H1 (cell line): Measurements from ENCODE around the gene RPTOR. TPM values are rescaled to one million over a fixed set of nuclear protein-coding genes. Genes with fewer than 3 reads are reported as not detected.

Experiments used
- CTCF ChIA-PET: fragments of 300-600 bp; sonication (Branson Sonifier 250); formaldehyde crosslinking; loops from one replicate; lab custom pipeline; 2021; ENCODE audit not compliant: partially characterized antibody; lab: Charles Lee
- POLR2A ChIA-PET: fragments of 300-600 bp; sonication (Branson Sonifier 250); formaldehyde crosslinking; loops from one replicate; lab custom pipeline; 2021; ENCODE audit warnings: inconsistent platforms; ENCODE audit not compliant: partially characterized antibody; lab: Charles Lee
- DNase-seq, 2 experiments: peaks; one replicate each; pipeline versions ENCODE4 v3.0.0 to v3.0.0-alpha.2; 2010 to 2022; ENCODE audit warnings: low spot score in 2 of 2, low read depth in 1 of 2, mixed read lengths in 1 of 2
- FAIRE-seq: peaks from 2 replicates; lab custom pipeline; 2011; peaks lifted over from hg19 to GRCh38; lab: Jason Lieb, UNC
- H2AFZ ChIP-seq: 2 replicates; pipeline ENCODE4 v1.8.1; 2012; ENCODE audit warnings: low read length, inconsistent platforms
- H2AK5ac ChIP-seq: 2 replicates; pipeline ENCODE4 v1.6.1; 2013; ENCODE audit warnings: low read depth, low read length
- H2BK120ac ChIP-seq: replicated peaks from 2 replicates; pipeline ENCODE3; 2013; ENCODE audit warnings: low read depth, low read length, inconsistent platforms
- H2BK12ac ChIP-seq: 2 replicates; pipeline ENCODE4 v1.6.1; 2013; ENCODE audit warnings: low read depth, low read length
- H2BK15ac ChIP-seq: 2 replicates; pipeline ENCODE4 v1.6.1; 2013; ENCODE audit warnings: low read length
- H2BK20ac ChIP-seq: 2 replicates; pipeline ENCODE4 v1.6.1; 2013; ENCODE audit warnings: low read length
- H2BK5ac ChIP-seq: 2 replicates; pipeline ENCODE4 v1.6.1; 2013; ENCODE audit warnings: low read depth, low read length
- H3K14ac ChIP-seq: 2 replicates; pipeline ENCODE4 v1.6.1; 2013; ENCODE audit warnings: inconsistent platforms; ENCODE audit not compliant: insufficient read length
- H3K18ac ChIP-seq: 2 replicates; pipeline ENCODE4 v1.6.1; 2013; ENCODE audit warnings: low read length; ENCODE audit errors: extremely low read depth
- H3K23ac ChIP-seq: 2 replicates; pipeline ENCODE4 v1.6.1; 2013; ENCODE audit warnings: inconsistent platforms; ENCODE audit not compliant: insufficient read length
- H3K23me2 ChIP-seq: 2 replicates; pipeline ENCODE4 v1.6.1; 2013; ENCODE audit warnings: low read depth, low read length
- H3K27ac ChIP-seq: 2 replicates; pipeline ENCODE4 v1.6.1; 2011; ENCODE audit warnings: low read depth, low read length, inconsistent platforms
- H3K27me3 ChIP-seq, 4 experiments: replicated peaks in 1 of 4; 1 replicate in 1 of 4; 2 replicates in 3 of 4; pipeline versions ENCODE4 v1.6.1 to v1.8.1; 2011 to 2013; ENCODE audit warnings: low read length in 3 of 4, mild to moderate bottlenecking in 3 of 4, inconsistent platforms in 2 of 4, mixed read lengths in 2 of 4, moderate library complexity in 1 of 4; ENCODE audit not compliant: control insufficient read depth in 3 of 4, insufficient read depth in 3 of 4; ENCODE audit errors: extremely low read depth in 1 of 4
- H3K36me3 ChIP-seq, 4 experiments: 2 replicates each; pipeline versions ENCODE4 v1.6.1 to v1.8.1; 2011 to 2013; ENCODE audit warnings: mild to moderate bottlenecking in 4 of 4, low read length in 3 of 4, moderate library complexity in 2 of 4, control low read depth in 1 of 4, inconsistent platforms in 1 of 4; ENCODE audit not compliant: insufficient read depth in 4 of 4, control insufficient read depth in 2 of 4
- H3K4ac ChIP-seq: replicated peaks from 2 replicates; pipeline ENCODE3; 2013; ENCODE audit warnings: low read length, low read depth, mixed read lengths, inconsistent platforms; ENCODE audit not compliant: insufficient read length
- H3K4me1 ChIP-seq, 4 experiments: replicated peaks in 1 of 4; 1 replicate in 1 of 4; 2 replicates in 3 of 4; pipeline versions ENCODE4 v1.6.1 to v1.8.1; 2011 to 2013; ENCODE audit warnings: low read length in 3 of 4, inconsistent platforms in 2 of 4, mixed read lengths in 1 of 4; ENCODE audit not compliant: insufficient read depth in 4 of 4, control insufficient read depth in 3 of 4
- H3K4me2 ChIP-seq, 2 experiments: 2 replicates each; pipeline versions ENCODE4 v1.6.1 to v1.8.1; 2011 to 2013; ENCODE audit warnings: low read depth in 2 of 2, low read length in 2 of 2, control low read depth in 1 of 2, inconsistent platforms in 1 of 2, mild to moderate bottlenecking in 1 of 2; ENCODE audit not compliant: insufficient read depth in 1 of 2
- H3K4me3 ChIP-seq, 4 experiments: fragments of 200-600, 300-600 bp in 1 of 4; sonication (generic), shearing (Covaris generic), sonication (Bioruptor Twin) in 1 of 4; 2 replicates each; pipeline versions ENCODE4 v1.5.1 to v1.8.1; 2011 to 2016; ENCODE audit warnings: low read length in 4 of 4, low read depth in 3 of 4, control low read depth in 2 of 4, inconsistent platforms in 2 of 4, mild to moderate bottlenecking in 2 of 4, mixed read lengths in 1 of 4, moderate library complexity in 1 of 4; ENCODE audit not compliant: insufficient read depth in 2 of 4; ENCODE audit errors: extremely low read depth in 1 of 4
- H3K56ac ChIP-seq: replicated peaks from 2 replicates; pipeline ENCODE3; 2013; ENCODE audit warnings: low read depth, mild to moderate bottlenecking, mixed read lengths, low read length, inconsistent platforms; ENCODE audit not compliant: insufficient read length
- H3K79me1 ChIP-seq: 2 replicates; pipeline ENCODE4 v1.6.1; 2013; ENCODE audit warnings: low read depth, low read length, control low read depth
- H3K79me2 ChIP-seq, 2 experiments: 2 replicates each; pipeline versions ENCODE4 v1.6.1 to v1.8.1; 2012 to 2013; ENCODE audit warnings: low read length in 2 of 2, mild to moderate bottlenecking in 2 of 2, inconsistent platforms in 1 of 2; ENCODE audit not compliant: insufficient read depth in 2 of 2, control insufficient read depth in 1 of 2
- H3K9ac ChIP-seq, 4 experiments: replicated peaks in 1 of 4; 1 replicate in 1 of 4; 2 replicates in 3 of 4; pipeline versions ENCODE4 v1.6.1 to v1.8.1; 2011 to 2013; ENCODE audit warnings: low read depth in 3 of 4, low read length in 3 of 4, control low read depth in 2 of 4, mild to moderate bottlenecking in 2 of 4, moderate library complexity in 2 of 4, inconsistent platforms in 1 of 4; ENCODE audit errors: extremely low read depth in 1 of 4
- H3K9me3 ChIP-seq, 2 experiments: 2 replicates each; pipeline versions ENCODE4 v1.6.1 to v1.8.1; 2012 to 2013; ENCODE audit warnings: mild to moderate bottlenecking in 2 of 2, moderate library complexity in 2 of 2, control low read depth in 1 of 2, inconsistent platforms in 1 of 2, low read depth in 1 of 2, low read length in 1 of 2, mixed read lengths in 1 of 2; ENCODE audit not compliant: insufficient read depth in 2 of 2
- H4K20me1 ChIP-seq, 2 experiments: replicated peaks in 1 of 2; 2 replicates each; pipeline versions ENCODE3 to v1.8.1; 2011 to 2013; ENCODE audit warnings: inconsistent platforms in 2 of 2, low read length in 2 of 2, mild to moderate bottlenecking in 1 of 2; ENCODE audit not compliant: insufficient read depth in 2 of 2, control insufficient read depth in 1 of 2
- H4K5ac ChIP-seq: 2 replicates; pipeline ENCODE4 v1.6.1; 2013; ENCODE audit warnings: low read length, low read depth, mixed read lengths, inconsistent platforms; ENCODE audit not compliant: insufficient read length
- H4K8ac ChIP-seq: 2 replicates; pipeline ENCODE4 v1.8.0; 2013; ENCODE audit warnings: mild to moderate bottlenecking, moderate library complexity, low read length, inconsistent platforms; ENCODE audit not compliant: insufficient read depth; ENCODE audit errors: extremely low read depth
- H4K91ac ChIP-seq: replicated peaks from 2 replicates; pipeline ENCODE3; 2013; ENCODE audit warnings: low read length, mixed read lengths, inconsistent platforms; ENCODE audit not compliant: insufficient read length
- JUND ChIP-seq: IDR thresholded peaks from 2 replicates; pipeline ENCODE4 v1.6.1; 2011; ENCODE audit warnings: mild to moderate bottlenecking, improper control_type of control experiment, low read length
- WGBS, 2 experiments: shearing (Covaris generic) in 1 of 2; methylation state at CpG; one replicate each; pipeline versions ENCODE4 v1.1.6 to v1.1.7; 2013 to 2015; ENCODE audit warnings: low lambda C conversion rate in 2 of 2, mixed read lengths in 2 of 2, inconsistent platforms in 1 of 2, low coverage in 1 of 2, missing lambda C conversion rate in 1 of 2; ENCODE audit not compliant: insufficient replicate concordance in 2 of 2, insufficient coverage in 1 of 2, insufficient read length in 1 of 2; ENCODE audit errors: extremely low coverage in 1 of 2, missing lambda C conversion rate in 1 of 2; 5-methylcytosine and 5-hydroxymethylcytosine counted together
- polyA plus RNA-seq, 7 experiments: library from polyadenylated mRNA; depleted of rRNA in 3 of 7; stranded (reverse) in 5 of 7; unstranded in 2 of 7; fragments of >200 nt in 5 of 7; fragments of 200-250 nt in 2 of 7; gene quantifications; 1 replicate in 5 of 7; 2 replicates in 1 of 7; 4 replicates in 1 of 7; pipeline versions ENCODE4 v1.2.1 to v1.2.3, GENCODE V29; 2011 to 2013; ENCODE audit warnings: missing spikeins in 2 of 7, mixed read lengths in 2 of 7
- total RNA-seq: library from RNA; stranded (reverse); fragmentation: NEBNext Ultra II Directional; extraction: Animal tissue kit (Norgen Biotek cat#: 25700); gene quantifications from 2 replicates; pipeline ENCODE4 v1.2.1, GENCODE V29; 2021

The RPTOR gene
- total and polyA plus RNA-seq, 2 of the 8 experiments (the other 6 are each of a cell fraction or from before 2014, with no cell fraction given): 6.9 to 28.7 TPM

DNA sequence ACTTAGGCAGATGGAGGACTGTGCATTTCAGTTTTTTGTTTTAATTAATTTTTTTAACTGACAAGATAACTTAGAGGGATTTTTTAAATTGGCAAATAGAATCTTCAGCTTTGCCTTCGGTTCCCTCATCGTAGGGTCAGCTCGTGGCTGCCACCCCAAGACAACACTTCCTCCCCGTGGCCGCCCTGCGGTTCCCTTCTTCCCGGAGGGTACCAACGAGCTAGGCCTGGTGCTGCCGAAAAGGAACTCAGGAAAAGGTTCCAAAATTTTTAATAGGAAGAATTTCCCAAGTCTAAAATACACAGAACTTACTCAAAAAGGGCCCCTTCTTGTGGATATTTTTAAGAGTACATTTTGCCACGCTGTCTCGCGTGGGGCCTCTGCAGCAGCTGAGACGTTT, 236.6 kb downstream of the RPTOR start:
- Histone ChIP-seq H3K14ac (no peak overlapping the region), H3K23me2 (no peaks in the 10 kb centered on the region), H3K23ac (no peak overlapping the region), H3K36me3 (no peaks in the 10 kb centered on the region), H2BK120ac (no peak overlapping the region), H3K27ac (no peak overlapping the region), H2BK15ac (no peak overlapping the region), H3K56ac (no peak overlapping the region), H3K18ac (no peak overlapping the region), H4K20me1 (peaks cover 0 to 2% of the 10 kb centered on the region in 2 experiments), H2BK5ac (no peak overlapping the region), H3K9ac (no peak overlapping the region), H2AK5ac (no peak overlapping the region), H2BK12ac (no peak overlapping the region), H3K4me1 (peaks cover 4 to 6% (median 5%) of the 10 kb centered on the region in 4 experiments; a peak in 6 of 7 replicates), H3K79me2 (no peaks in the 10 kb centered on the region), H4K5ac (no peak overlapping the region), H2AFZ (no peak overlapping the region), H3K4me2 (no peak overlapping the region), H3K27me3 (no peaks in the 10 kb centered on the region; a peak in 1 of 7 replicates), H2BK20ac (no peak overlapping the region), H3K9me3 (no peaks in the 10 kb centered on the region), H3K4me3 (no peak overlapping the region), H3K79me1 (no peaks in the 10 kb centered on the region; the same call in 1 of the 2 replicates), H3K4ac (no peak overlapping the region), H4K8ac (no peak overlapping the region), H4K91ac (no peak overlapping the region)
- no peak for DNase-seq
- 93% methylated on average over 13 of the region's 13 CpGs; no CpG with 5 or more reads in 1 of the 2 experiments for whole genome bisulfite sequencing, 2 experiments
- CTCF ChIA-PET: interaction anchor here (0.7 to 1.7 kb wide), 7 partner anchors 10 to 117 kb away, joined by 3 to 6 read pairs (median 3); no protein-coding TSS in a partner anchor
- POLR2A ChIA-PET: no interaction called here
- no peak for TF ChIP-seq JUND
- no peak for FAIRE-seq
